Central memory CD8-positive, alpha-beta T cell (primary cell): ENCODE data around the gene ARL6IP1.
A peak's percentile ranks its signal among the peaks of the same experiment; 100 is the strongest.
"Not testable (repeated sequence)": the region's sequence is repeated elsewhere in the genome, so short reads cannot be mapped to it uniquely, and the experiment has no call there.

Source experiments
- ATAC-seq: fragments of 150-1000 bp; cut with Tn5 transposase; replicated peaks from 2 replicates; pipeline ENCODE4 v1.10.0; 2022; ENCODE audit warnings: mild to moderate bottlenecking, moderate FRiP score, moderate number of reproducible peaks; ENCODE audit not compliant: poor library complexity, severe bottlenecking; ENCODE audit errors: extremely low read depth
- DNase-seq, 2 donors: peaks; one replicate each; pipeline ENCODE4 v3.0.0; 2021; ENCODE audit warnings: low spot score in 2 of 2
- H3K27ac Mint-ChIP-seq: one replicate; pipeline ENCODE4 v1.8.0; 2022; ENCODE audit warnings: low read depth, mild to moderate bottlenecking, moderate library complexity, mixed read lengths
- H3K27me3 Mint-ChIP-seq: one replicate; pipeline ENCODE4 v1.8.0; 2022; ENCODE audit warnings: mixed read lengths
- H3K36me3 Mint-ChIP-seq: one replicate; pipeline ENCODE4 v1.8.0; 2022; ENCODE audit warnings: mild to moderate bottlenecking, moderate library complexity, mixed read lengths; ENCODE audit not compliant: insufficient read depth
- H3K4me1 Mint-ChIP-seq: one replicate; pipeline ENCODE4 v1.8.0; 2022; ENCODE audit warnings: mixed read lengths
- H3K4me3 Mint-ChIP-seq: one replicate; pipeline ENCODE4 v1.8.0; 2022; ENCODE audit warnings: mild to moderate bottlenecking, moderate library complexity, mixed read lengths
- H3K9me3 Mint-ChIP-seq: one replicate; pipeline ENCODE4 v1.8.0; 2022; ENCODE audit warnings: mixed read lengths

ARL6IP1 gene

DNA sequence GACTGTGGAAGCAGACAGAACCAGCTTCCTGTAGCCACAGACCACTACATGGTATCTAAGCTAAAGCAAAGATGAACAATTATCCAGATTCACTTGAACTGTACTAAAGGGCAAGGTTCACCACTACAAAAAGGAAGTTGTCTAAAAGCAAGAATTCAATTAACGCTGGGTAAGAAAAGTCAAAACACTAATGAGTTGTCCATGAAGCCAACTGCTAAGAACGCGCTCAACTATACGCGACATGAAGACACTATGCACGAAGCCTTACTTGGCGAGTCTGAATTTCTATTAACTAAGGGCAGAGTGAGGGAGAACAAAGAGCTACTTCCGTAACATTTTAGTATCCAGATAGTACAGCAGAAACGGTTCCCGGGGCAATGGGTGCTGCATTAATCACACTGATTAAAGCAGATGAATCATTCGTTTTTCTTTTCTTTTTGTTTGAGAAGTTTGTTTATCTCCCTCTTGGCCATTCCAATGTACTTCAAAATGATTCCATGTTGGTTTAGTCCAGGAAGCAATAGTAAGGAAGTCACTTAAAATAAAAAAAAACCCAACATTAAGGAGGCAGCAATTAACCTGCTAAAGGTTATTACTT is 8.4 kb downstream of the ARL6IP1 start:
- H3K36me3 Mint-ChIP-seq, result peaks cover 63% of the 10 kb centered on the region
- no peaks in the 10 kb centered on the region for H3K27me3 Mint-ChIP-seq
- H3K9me3 Mint-ChIP-seq, result no peaks in the 10 kb centered on the region
- peak overlapping the region; percentile 29 for H3K4me3 Mint-ChIP-seq
- DNase-seq (no peak), ATAC-seq (no peak)
- no peak overlapping the region for H3K27ac Mint-ChIP-seq
- H3K4me1 Mint-ChIP-seq, result peaks cover 34% of the 10 kb centered on the region

DNA sequence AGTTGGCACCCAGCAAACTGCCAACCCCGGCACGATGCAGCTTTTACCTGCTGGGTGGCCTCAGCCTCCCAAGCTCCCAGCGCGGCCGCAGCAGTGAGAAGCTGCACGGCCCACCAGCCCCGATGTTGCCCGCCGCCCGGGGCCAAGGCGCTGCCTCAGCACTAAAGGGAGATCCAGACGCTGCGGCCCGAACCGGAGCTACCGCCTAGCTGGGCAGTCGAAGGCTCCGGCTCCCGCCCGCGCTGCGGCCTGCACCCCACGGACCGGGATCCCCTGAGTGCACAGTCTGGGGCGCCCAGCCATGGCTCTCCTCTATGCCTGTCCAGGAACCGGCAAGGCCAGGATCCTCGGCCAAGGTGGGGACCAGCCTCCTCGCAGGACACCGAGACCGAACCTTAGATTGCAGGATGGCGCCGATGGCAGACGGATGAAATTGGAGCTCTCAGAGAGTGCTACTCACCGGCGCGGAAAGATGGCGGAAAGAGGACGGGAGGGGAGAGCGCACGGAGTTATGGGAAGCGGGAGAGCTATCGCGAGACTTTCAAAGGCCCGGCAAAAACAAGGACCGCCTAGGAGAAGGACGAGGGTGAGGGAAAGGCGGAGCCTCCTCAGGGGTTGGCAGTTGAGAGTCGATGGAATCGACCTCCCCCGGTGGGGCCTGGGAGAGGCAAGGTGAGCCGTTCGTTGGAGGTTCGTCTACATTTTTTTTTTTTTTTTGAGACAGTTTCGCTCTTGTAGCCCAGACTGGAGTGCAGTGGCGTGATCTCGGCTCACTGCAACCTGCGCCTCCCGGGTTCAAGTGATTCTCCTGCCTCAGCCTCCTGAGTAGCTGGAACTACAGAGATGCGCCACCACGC is 11.3 kb downstream of the ARL6IP1 start, which contains the start of gene RPS15A:
RPS15A (minus strand) TSS at position 485 of the 857 bp plus-strand sequence. CDS start 1,221 bp downstream, outside the sequence.
- Mint-ChIP-seq H3K4me1 (peaks cover 54% of the 10 kb centered on the region), H3K27me3 (no peaks in the 10 kb centered on the region), H3K27ac (peak within 1 kb of the TSS; percentile 96), H3K36me3 (peaks cover 72% of the 10 kb centered on the region), H3K4me3 (peak within 1 kb of the TSS; percentile 97), H3K9me3 (no peaks in the 10 kb centered on the region)
- DNase-seq (peak; percentile 78 to 91), ATAC-seq (peak; percentile 95)

DNA sequence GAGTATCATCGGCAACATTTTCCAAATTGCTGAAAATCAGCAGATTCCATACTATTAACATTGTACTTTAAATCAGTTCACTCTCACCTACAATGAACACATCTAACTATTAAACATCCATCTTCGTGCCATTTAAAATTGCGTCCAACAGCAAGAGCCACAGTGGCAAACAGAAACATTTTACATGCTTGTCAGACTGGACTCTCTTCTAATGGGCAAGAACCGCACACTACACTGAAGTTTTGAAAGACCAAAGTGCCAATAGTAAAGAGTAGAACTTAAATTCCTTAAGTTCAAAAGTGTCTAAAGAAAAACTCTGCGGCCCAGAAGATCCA is 11.9 kb downstream of the ARL6IP1 start:
- no peaks in the 10 kb centered on the region for H3K27me3 Mint-ChIP-seq
- H3K27ac Mint-ChIP-seq, result peak overlapping the region; percentile 96
- H3K36me3 Mint-ChIP-seq, result peaks cover 76% of the 10 kb centered on the region
- ATAC-seq, result no peak
- peak overlapping the region; percentile 97 for H3K4me3 Mint-ChIP-seq
- peaks cover 60% of the 10 kb centered on the region for H3K4me1 Mint-ChIP-seq
- no peaks in the 10 kb centered on the region for H3K9me3 Mint-ChIP-seq
- no peak for DNase-seq

DNA sequence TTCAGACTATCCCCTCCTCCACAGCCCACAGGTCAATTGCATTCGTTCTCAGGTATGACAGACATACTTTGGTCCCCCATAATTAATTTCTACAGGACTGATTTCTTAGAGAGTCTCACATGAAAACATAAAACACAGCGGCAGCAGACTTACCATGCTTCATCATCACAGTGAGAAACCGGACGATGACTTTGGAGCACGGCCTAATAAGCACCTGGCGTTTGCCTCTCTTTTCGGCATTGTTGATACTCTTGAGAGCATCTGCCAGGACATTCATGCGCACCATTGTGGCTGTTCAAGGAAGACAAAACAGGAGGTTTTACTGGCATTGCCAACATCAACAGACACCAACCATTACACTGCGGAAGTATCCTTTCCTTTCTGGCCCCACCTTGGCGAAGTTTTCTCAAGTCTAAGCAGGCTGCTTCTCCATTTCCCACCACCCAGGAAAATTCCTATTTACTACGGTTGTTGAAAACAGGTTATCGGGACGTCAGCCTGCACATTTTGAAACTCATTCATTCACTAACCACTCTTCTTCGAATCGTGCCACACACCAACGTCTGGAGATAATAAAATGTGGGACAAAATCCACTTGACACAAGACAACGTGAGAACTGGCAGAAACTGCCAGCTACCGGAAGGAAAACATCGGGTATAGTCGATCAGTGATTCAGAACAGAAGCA is 12.4 kb downstream of the ARL6IP1 start:
- H3K36me3 Mint-ChIP-seq, result peaks cover 78% of the 10 kb centered on the region

DNA sequence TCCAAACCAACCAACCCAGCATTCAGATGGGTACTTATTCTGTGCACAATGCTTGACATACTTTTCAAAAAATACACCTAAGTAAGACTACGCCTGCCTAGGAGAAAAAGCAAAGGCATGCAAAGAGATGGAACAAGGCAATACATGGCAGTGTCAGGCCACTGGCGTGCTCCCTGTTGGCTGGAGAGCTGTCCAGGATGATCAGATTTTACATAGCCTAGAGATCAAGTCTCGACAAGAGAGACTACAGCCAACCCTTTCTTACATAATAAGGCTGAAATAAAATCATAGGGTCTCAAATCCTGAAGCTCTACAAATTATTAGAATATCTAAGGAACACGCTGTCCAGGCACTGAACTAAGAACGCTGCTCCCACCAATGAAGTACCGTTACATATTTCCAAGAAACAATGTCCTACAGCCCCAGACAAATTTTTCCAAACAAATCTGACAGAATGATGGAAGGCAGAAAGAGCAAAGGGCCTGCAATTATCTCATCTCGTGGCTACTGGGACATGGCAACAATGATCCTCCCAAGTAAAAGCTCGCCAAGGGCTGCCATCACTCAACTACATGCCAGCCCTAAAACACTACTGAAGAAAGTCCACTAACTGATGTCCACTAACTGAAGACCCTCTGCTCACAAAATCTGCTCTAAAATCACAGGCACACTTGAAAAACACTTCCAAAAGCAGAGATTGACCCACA is 16.3 kb downstream of the ARL6IP1 start:
- no peak for DNase-seq
- peaks cover 69% of the 10 kb centered on the region for H3K4me1 Mint-ChIP-seq
- H3K36me3 Mint-ChIP-seq, result peaks cover 79% of the 10 kb centered on the region

More for the DNA sequence above, 12.4 kb downstream of the ARL6IP1 start:
- Mint-ChIP-seq H3K27me3 (no peaks in the 10 kb centered on the region), H3K27ac (peak overlapping the region; percentile 96), H3K4me1 (peaks cover 63% of the 10 kb centered on the region), H3K9me3 (no peaks in the 10 kb centered on the region), H3K4me3 (peak overlapping the region; percentile 97)
- DNase-seq (no peak), ATAC-seq (no peak)

DNA sequence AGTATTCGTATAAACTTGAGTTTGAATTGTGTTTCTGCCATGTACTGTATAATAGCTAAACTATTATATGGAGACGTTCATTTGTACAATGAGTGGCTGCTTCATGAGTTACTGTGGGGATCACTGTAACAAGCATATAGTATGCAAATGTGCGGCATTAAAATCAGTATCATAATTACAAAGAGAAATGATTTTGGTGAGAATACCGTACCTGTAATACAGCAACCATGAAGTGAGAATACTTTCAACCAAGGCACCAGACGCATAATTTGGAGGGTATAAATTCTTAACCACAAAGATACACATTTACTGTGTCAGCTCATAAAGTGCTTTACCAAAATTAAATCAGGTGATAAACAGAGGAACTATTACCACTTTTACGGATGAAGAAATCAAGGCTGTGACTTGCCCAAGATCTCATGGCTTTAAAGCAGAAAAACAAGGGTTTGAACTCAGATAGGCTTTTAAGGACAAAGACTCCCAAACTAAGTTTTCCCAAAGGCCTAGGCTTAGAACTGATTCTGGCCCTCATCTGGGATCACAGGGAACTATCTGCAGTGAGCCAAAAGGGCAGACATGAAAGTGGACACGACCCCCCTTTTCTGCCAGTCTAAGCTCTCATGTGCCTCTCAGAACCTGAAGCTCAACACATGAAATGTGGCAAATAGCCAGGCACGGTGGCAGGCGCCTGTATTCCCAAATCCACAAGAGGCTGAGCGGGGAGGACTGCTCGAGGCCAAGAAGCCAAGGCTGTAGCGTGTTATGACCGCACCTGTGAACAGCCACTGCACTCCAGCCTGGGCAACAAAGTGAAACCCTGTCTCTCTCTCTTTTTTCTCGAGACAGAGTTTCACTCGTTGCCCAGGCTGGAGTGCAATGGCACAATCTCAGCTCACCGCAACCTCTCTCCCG is 17.7 kb downstream of the ARL6IP1 start:
- Mint-ChIP-seq H3K27ac (peak overlapping the region; percentile 96), H3K4me1 (peaks cover 56% of the 10 kb centered on the region), H3K4me3 (peak overlapping the region; percentile 51), H3K36me3 (peaks cover 68% of the 10 kb centered on the region), H3K27me3 (no peaks in the 10 kb centered on the region), H3K9me3 (no peaks in the 10 kb centered on the region)
- DNase-seq, result no peak
- ATAC-seq, result peak; percentile 15

More for the DNA sequence above, 16.3 kb downstream of the ARL6IP1 start:
- no peaks in the 10 kb centered on the region for H3K27me3 Mint-ChIP-seq
- H3K27ac Mint-ChIP-seq, result peak overlapping the region; percentile 96
- no peaks in the 10 kb centered on the region for H3K9me3 Mint-ChIP-seq
- H3K4me3 Mint-ChIP-seq, result peak overlapping the region; percentile 97
- ATAC-seq, result no peak

DNA sequence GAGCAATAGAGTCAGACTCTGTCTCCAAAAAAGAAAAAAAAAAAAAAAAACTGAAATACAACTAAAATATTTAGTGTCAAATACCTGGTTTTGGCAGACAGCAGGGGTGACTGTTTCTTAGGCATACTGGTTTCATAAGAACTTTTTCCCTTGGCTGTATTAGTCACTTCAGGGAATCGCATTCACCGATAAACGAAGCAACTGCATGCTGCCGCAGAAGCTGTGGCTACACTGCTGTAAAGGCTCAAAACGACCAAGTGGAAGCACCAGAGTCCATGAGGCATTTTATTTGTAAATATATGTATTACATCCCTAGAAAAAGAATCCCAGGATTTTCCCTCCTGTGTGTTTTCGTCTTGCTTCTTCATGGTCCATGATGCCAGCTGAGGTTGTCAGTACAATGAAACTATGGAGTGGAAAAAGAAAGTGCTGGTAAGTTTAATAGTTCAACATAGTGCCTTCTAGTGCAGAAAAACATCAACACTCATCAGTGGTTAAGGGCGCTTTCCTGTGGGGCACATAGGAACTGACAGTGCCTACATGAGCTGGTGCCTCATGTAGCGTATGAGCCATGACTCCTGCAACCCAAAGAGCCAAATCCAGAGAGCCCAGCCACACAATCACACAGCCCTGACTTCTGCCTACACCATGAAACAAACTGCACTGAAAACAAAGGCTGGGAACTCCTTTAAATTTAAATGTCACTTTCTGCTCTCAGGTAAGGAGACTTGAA is 18.5 kb downstream of the ARL6IP1 start:
- peak in 1 of 2 donors; percentile 20 for DNase-seq
- peak overlapping the region; percentile 51 for H3K4me3 Mint-ChIP-seq
- H3K4me1 Mint-ChIP-seq, result peaks cover 48% of the 10 kb centered on the region
- peaks cover 60% of the 10 kb centered on the region for H3K36me3 Mint-ChIP-seq
- H3K27me3 Mint-ChIP-seq, result no peaks in the 10 kb centered on the region
- peak; percentile 76 for ATAC-seq
- no peaks in the 10 kb centered on the region for H3K9me3 Mint-ChIP-seq
- peak overlapping the region; percentile 62 for H3K27ac Mint-ChIP-seq

DNA sequence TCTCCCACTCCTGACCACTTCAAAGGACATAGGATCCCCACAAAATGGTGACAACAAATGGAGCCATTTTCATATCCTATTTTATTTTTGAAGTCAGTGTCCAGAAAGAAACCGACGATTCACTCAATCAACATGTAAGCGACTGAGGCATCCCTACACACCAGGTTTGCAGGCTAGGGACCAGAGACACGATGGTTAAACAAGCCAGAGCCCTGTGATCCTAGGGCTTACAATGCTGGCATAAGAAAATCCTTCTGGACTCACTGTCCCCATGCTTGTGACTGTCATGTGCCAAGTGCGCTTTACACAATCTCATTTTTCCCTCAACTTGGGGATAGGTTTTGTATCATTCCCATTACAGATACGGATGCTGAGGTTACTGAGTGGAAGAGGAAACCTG is 20.1 kb downstream of the ARL6IP1 start:
- ATAC-seq, H3K4me3 Mint-ChIP-seq, H3K9me3 Mint-ChIP-seq, DNase-seq, H3K27me3 Mint-ChIP-seq, H3K27ac Mint-ChIP-seq: not testable (repeated sequence)
- H3K36me3 Mint-ChIP-seq, result peaks cover 51% of the 10 kb centered on the region
- peaks cover 32% of the 10 kb centered on the region for H3K4me1 Mint-ChIP-seq

DNA sequence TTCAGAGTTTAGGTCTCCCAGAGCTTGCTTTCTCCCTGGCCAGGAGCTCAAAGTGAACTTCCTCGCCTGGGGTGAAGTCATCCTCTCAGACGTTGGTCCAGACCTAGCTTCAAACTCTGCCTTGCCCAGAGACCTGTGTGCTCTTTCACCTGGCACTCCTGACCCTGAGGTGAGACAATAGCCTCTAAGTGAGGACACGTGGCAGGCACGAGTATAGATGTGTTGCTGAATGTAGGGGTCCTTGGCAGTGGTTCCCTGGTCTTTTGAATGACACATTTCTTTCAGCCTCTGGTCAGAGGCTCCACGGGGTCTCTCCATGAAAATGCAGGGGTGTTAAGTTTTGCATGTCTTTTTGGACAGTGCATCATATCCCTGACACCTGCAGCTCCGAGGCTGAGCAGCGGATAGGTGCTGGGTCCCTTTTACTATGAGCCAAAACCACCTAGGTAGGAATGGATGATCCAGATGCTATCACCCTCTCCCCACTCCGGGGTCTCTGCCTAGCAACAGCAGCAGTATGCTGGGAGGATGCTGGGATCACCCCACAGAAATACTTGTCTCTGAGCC is 20.8 kb downstream of the ARL6IP1 start:
- not testable (repeated sequence) for H3K4me3 Mint-ChIP-seq, H3K9me3 Mint-ChIP-seq, DNase-seq, H3K27ac Mint-ChIP-seq, H3K27me3 Mint-ChIP-seq, ATAC-seq
- peaks cover 46% of the 10 kb centered on the region for H3K36me3 Mint-ChIP-seq
- H3K4me1 Mint-ChIP-seq, result peaks cover 25% of the 10 kb centered on the region

DNA sequence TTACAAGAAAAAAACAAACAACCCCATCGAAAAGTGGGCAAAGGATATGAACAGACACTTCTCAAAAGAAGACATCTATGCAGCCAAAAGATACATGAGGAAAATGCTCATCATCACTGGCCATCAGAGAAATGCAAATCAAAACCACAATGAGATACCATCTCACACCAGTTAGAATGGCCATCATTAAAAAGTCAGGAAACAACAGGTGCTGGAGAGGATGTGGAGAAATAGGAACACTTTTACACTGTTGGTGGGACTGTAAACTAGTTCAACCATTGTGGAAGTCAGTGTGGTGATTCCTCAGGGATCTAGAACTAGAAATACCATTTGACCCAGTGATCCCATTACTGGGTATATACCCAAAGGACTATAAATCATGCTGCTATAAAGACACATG is 23.7 kb downstream of the ARL6IP1 start:
- DNase-seq, H3K27ac Mint-ChIP-seq, H3K4me3 Mint-ChIP-seq, H3K27me3 Mint-ChIP-seq, ATAC-seq, H3K4me1 Mint-ChIP-seq, H3K9me3 Mint-ChIP-seq: not testable (repeated sequence)
- H3K36me3 Mint-ChIP-seq, result peaks cover 18% of the 10 kb centered on the region

DNA sequence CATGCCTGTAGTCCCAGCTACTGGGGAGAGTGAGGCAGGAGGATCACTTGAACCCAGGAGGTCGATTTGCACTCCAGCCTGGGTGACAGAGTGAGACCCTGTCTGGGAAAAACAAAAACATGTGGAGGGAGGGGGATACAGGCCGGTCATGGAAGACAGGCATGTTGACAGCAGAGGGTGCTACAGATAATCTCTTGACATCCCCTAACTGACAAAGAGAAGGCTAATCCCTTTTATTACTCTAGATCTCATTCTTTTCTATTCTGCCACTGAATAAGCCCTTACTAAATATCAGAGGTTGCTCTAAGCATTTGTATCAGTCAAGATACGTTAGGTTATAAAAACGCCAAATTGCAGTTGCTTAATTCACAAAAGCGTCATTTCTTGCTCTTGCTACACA is 25.0 kb downstream of the ARL6IP1 start:
- not testable (repeated sequence) for H3K4me1 Mint-ChIP-seq, H3K9me3 Mint-ChIP-seq, ATAC-seq, H3K4me3 Mint-ChIP-seq, DNase-seq, H3K27ac Mint-ChIP-seq, H3K27me3 Mint-ChIP-seq
- peaks cover 12% of the 10 kb centered on the region for H3K36me3 Mint-ChIP-seq
